ENCODE data around the gene KLF9.
"Not testable (repeated sequence)": the region's sequence is repeated elsewhere in the genome, so short reads cannot be mapped to it uniquely, and the experiment has no call there.

The KLF9 gene

GRCh38 chr9:70403618-70404025, 10.8 kb downstream of the KLF9 start:
- no peak for DNase-seq

DNA sequence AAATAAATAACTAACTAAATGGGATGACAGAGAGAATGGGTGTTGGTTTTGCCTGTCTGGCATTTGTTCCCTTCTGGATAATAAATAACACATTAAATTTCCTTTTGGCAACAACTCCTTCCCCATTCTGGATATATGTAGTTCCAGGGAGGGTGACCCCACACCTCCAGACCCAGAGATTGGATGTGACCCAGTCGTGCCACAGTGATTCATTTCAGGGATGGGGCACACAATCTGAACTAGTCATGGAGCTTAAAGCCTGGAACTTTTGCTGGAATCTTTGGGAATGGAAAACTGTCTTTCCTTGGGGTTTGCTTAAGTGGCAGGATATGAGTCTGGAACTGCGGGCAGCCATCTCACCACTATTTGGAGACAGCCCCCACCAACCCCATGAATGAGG, 11.3 kb downstream of the KLF9 start:
- DNase-seq, result no peak

GRCh38 chr9:70402213-70402612, 12.2 kb downstream of the KLF9 start:
- no peak for DNase-seq

DNA sequence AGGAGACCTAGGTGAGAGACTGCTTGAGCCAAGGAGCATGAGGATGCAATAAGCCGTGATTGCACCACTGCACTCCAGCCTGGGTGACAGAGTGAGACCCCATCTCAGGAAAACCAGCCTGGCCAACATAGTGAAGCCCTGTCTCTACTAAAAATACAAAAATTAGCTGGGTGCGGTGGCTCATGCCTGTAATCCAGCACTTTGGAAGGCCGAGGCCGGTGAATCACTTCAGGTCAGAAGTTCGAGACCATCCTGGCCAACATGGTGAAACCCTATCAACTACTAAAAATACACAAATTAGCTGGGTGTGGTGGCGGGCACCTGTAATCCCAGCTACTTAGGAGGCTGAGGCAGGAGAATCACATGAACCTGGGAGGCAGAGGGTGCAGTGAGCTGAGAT, 13.2 kb downstream of the KLF9 start:
- not testable (repeated sequence) for DNase-seq

GRCh38 chr9:70400107-70400892, 14.2 kb downstream of the KLF9 start:
- DNase-seq, result no peak

GRCh38 chr9:70399141-70399540, 15.3 kb downstream of the KLF9 start:
- DNase-seq, result no peak

- DNase-seq, result no peak
These were observed 16.3 kb downstream of the KLF9 start for GRCh38 chr9:70398145-70398556.

GRCh38 chr9:70395652-70396051, 18.8 kb downstream of the KLF9 start:
- no peak for DNase-seq

GRCh38 chr9:70392850-70393249, 21.6 kb downstream of the KLF9 start:
- DNase-seq, result no peak

- no peak for DNase-seq
These were observed 22.3 kb downstream of the KLF9 start for GRCh38 chr9:70392189-70392588.

- peak; percentile 22 for DNase-seq
These were observed 23.5 kb downstream of the KLF9 start for GRCh38 chr9:70390933-70391341.

DNA sequence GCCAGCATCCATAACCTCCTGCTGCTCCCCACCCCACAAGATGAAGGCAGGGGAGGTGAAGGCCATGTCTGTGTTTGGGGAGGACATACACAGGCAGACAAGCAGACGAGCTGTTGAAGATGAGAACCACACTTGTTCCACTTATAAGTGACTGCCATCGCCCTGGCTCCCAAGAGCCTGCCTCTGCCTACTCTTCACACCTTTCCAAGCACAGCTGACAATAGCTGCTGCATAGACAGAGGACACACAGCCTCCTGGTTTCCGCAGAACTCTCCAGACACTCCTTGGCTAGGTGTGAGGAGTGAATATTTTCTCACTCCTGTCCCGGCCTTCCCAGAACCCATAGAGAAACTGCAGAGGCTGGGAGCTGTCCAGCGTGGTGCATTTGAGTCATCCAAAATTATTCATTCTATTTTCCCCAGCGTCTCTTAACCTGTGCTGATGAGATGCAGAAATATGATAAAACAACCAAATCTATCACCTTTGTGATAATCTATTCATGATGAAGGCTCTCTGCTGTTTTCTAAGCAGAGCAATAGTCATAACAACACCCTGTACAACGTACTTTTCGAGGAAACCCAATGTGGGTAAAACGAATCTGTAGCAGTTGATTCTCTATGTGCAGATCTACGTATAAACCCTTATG, 24.7 kb downstream of the KLF9 start:
- peak; percentile 39 for DNase-seq

- DNase-seq, result no peak
These were observed 25.3 kb downstream of the KLF9 start for GRCh38 chr9:70389188-70389587.

DNA sequence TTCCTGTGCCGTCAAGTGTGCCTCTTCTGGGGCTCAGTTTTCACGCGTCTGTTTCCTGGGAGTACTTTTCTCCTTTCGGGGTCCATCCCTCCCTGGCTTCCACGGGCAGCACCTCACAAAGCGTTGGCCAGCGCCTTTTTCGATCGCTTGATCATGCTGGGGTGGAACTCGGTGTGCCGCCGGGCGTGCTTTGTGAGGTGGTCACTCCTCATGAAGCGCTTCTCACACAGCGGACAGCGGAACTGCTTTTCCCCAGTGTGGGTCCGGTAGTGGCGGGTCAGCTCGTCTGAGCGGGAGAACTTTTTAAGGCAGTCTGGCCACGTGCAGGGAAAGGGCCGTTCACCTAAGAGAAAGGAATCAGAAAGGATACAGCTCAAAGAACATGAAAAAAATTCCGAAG, 26.8 kb downstream of the KLF9 start:
- DNase-seq, result no peak

DNA sequence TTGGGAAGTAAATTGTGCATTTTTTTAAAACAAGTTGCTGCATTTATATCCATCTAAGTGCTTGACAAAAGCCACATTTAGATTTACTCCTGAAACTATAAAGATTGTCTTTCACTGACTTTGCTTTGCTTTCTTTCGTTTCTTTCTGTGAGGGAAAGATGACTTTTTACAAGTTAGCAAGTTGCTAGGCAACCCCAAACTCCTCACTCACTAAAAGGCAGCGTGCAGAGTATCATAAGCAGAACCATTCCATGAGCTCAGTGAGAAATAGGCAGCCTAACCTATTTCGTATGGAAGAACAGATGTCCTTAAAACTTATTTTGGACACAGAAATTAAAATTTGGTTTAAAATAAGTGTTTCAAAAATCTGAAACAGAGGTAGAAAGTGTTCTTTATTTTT, 29.0 kb downstream of the KLF9 start:
- no peak for DNase-seq

DNA sequence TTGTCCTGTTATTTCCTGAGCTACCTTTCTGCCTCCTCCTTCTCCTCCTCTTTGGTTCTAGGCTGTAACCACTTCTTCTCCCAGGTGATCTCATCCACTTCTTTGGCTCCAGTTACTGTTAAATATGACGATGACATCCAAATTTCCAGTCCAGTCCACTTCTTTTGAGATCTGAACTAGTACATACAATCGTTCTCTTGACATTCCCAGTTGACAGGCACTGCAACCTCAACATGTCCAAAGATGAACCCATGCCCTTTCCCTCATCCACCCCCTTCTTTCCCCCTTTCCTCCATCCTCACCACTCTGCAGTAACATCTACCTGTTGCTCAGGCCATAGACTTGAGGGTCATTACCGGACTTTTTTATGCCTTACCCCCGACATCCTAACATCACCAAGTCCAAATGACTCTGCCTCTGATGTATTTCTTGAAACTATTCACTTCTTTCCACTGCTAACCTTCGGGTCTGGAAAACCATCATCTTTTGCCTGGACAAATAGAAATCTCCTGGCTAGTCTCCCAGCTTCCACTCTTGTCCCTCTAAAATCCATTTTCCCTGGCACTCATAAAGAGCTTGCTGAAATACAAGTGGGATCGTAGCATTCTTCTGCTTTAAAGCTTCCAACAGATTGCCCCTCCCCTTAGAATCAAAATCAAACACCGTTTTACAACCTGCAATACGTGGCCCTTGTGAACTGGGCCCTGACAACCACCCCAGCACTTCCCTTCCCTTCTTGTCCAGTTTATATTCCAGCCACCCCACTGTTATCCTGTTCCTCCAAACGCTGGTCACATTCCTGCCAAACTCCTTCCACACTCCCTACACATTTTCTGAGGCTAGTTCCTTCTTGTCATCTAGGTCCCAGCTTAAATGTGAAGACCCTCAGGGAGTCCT, 31.5 kb downstream of the KLF9 start:
- DNase-seq, result no peak

- DNase-seq, result no peak
These were observed 32.3 kb downstream of the KLF9 start for GRCh38 chr9:70382046-70382708.

GRCh38 chr9:70374962-70375618, 39.4 kb downstream of the KLF9 start:
- DNase-seq, result no peak

DNA sequence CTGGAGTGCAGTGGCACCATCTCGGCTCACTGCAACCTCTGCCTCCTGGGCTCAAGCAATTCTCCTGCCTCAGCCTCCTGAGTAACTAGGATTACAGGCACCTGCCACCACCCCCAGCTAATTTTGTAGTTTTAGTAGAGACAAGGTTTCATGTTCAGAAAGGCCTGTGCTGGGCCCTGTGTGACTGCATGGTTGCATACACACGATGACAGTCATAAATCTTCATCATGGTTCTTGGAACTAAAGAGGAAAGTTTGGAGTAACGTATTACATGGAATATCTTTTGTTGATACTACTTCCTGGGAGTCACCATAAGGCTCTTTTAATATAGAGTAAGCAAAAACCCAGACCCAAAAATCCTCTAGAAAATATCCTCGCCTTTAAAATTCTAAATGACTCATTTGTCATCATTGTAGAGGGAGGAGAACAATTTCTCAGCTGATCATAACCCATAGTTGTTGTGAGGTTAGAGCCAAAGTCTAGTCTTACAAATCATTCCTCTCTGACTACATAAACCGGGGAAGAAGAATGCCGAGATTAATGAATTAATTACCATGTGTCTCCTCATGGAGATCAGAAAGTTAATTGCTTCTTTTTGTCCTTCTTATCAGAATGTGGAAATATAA, 47.0 kb downstream of the KLF9 start:
- no peak for DNase-seq

GRCh38 chr9:70363760-70364159, 50.7 kb downstream of the KLF9 start:
- no peak for DNase-seq

GRCh38 chr9:70362952-70363351, 51.5 kb downstream of the KLF9 start:
- DNase-seq, result no peak

- DNase-seq, result no peak
These were observed 58.7 kb downstream of the KLF9 start for GRCh38 chr9:70355801-70356200.
